Suppressor macrophage treated with lipopolysaccharide for 4 hours (primary cell): ENCODE data around the gene CCT4.
A peak's percentile ranks its signal among the peaks of the same experiment; 100 is the strongest.
"Not testable (repeated sequence)": the region's sequence is repeated elsewhere in the genome, so short reads cannot be mapped to it uniquely, and the experiment has no call there.

Source experiments
- DNase-seq: peaks from one replicate; pipeline ENCODE4 v3.0.0-alpha.2; 2020

CCT4 gene

GRCh38 chr2:61878761-61879160 is 9.7 kb downstream of the CCT4 start:
- no peak for DNase-seq

GRCh38 chr2:61877571-61878245 is 10.7 kb downstream of the CCT4 start:
- DNase-seq: no peak

DNA sequence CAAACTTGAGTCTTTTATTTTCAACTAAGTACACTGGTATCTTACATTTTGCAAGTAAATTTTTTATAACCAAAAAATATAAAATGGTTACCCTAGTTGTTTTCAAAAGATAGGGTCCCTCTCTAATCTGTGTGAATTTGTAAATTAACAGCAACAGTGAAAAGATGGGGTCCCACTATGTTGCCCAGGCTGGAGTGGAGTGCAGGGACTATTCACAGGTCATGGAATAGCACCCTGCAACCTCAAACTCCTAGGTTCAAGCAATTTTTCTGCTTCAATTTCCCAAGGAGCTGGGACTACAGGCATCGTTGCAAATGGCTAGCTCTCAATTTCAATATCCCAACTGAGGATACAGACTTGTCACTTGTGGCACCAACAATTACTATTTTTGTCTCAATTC is 12.1 kb downstream of the CCT4 start:
- no peak for DNase-seq

GRCh38 chr2:61866482-61867089 is 21.9 kb downstream of the CCT4 start:
- DNase-seq: not testable (repeated sequence)

DNA sequence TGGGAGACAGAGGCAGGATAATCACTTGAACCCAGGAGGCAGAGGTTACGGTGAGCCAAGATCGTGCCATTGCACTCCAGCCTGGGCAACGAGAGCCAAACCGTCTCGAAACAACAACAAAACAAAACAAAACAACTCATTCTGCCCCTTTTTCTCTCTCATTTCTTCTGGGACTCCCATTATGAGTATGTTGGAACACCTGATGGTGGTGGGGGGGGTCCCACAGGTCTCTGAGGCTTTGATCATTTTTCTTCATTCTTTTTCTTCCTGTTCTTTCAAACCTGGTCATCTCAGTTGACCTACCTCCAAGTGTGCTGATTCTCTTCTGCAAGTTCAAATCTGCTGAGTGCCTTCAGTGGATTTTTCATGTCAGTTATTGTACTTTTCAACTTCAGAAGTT is 26.4 kb downstream of the CCT4 start:
- DNase-seq: no peak

- DNase-seq: no peak
These were observed 31.2 kb downstream of the CCT4 start for GRCh38 chr2:61857224-61857623.

DNA sequence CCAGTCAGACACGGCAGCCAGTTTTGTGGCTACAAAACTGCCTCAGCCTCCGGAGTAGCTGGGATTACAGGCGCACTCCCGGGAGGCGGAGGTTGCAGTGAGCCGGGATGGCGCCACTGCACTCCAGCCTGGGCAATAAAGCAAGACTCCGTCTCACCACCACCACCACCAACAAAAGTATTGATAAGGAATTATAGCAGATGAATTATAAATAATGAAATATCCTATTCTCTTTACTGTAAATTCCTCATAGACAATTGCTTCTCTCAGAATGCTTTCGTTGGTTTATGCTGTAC is 33.2 kb downstream of the CCT4 start:
- no peak for DNase-seq

GRCh38 chr2:61854564-61855317 is 33.7 kb downstream of the CCT4 start:
- peak; percentile 94 for DNase-seq

- peak; percentile 88 for DNase-seq
These were observed 34.5 kb downstream of the CCT4 start, which contains the start of gene FAM161A for GRCh38 chr2:61853847-61854563. FAM161A (minus strand) TSS chr2:61854060; CDS start chr2:61854041, 19 bp downstream.

GRCh38 chr2:61853086-61853846 is 35.2 kb downstream of the CCT4 start:
- no peak for DNase-seq

GRCh38 chr2:61851270-61851669 is 37.2 kb downstream of the CCT4 start:
- DNase-seq: not testable (repeated sequence)

GRCh38 chr2:61845320-61845719 is 43.1 kb downstream of the CCT4 start:
- no peak for DNase-seq

GRCh38 chr2:61841286-61841685 is 47.2 kb downstream of the CCT4 start:
- no peak for DNase-seq

- DNase-seq: no peak
These were observed 53.6 kb downstream of the CCT4 start for GRCh38 chr2:61834893-61835292.

- no peak for DNase-seq
These were observed 54.5 kb downstream of the CCT4 start for GRCh38 chr2:61833971-61834370.

DNA sequence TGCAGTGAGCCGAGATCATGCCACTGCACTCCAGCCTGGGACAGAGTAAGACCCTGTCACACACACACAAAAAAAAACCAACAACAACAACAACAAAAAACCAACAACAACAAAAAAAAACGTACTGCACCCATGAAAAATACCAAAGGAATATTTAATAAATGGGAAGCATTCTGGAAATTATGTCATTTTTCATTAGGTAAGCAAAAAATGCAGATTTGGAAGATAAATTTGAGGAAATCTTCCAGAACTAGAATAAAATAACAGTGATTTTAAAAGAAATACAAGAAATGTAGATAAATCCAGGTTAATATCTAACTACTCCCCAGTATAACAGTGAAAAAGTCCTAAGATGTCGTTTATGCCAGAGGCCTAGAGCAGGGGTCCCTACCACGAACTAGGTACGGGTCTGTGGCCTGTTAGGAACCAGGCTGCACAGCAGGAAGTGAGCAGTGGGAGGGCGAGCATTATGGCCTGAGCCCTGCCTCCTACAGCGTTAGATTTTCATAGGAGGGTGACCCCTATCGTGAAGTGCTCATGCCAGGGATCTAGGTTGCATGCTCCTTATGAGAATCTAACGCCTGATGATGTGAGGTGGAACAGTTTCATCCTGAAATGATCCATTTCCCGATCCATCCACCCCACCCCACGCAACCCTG is 56.1 kb downstream of the CCT4 start:
- no peak for DNase-seq

GRCh38 chr2:61822255-61822654 is 66.2 kb downstream of the CCT4 start:
- no peak for DNase-seq
